Measurements from ENCODE around the gene BICDL1. TPM values are rescaled to one million over a fixed set of nuclear protein-coding genes. Genes with fewer than 3 reads are reported as not detected.
"Not testable (repeated sequence)": the region's sequence is repeated elsewhere in the genome, so short reads cannot be mapped to it uniquely, and the experiment has no call there.

The BICDL1 gene
- total RNA-seq, 1 donor from 2014 or later, result 9.0 TPM

DNA sequence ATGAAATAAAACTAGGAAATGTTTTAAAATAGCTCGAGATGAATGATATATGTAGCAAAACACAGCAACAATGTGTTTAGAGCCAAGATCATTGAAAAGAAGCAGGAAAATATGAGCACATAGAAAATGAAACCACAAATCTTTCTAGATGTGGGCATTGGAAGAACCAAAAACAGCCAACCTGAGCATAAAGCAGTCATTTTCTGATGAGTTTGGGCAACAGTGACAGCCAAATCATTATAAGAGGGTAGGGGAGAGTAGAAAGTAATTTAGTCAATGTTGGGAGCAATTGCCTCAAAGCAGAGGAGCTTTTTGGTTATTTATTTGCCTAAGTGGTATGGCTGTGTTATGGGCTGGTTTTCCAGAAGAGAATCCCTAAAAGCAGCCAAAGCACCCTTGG, 8.8 kb upstream of the BICDL1 start:
- no peak for DNase-seq
- H3K27me3 ChIP-seq (ENCODE audit: low read depth), result peaks cover 28% of the 10 kb centered on the region
- H3K4me1 ChIP-seq, result no peaks in the 10 kb centered on the region
- H3K4me3 ChIP-seq, result no peak overlapping the region
- TF ChIP-seq, protein P1, sequence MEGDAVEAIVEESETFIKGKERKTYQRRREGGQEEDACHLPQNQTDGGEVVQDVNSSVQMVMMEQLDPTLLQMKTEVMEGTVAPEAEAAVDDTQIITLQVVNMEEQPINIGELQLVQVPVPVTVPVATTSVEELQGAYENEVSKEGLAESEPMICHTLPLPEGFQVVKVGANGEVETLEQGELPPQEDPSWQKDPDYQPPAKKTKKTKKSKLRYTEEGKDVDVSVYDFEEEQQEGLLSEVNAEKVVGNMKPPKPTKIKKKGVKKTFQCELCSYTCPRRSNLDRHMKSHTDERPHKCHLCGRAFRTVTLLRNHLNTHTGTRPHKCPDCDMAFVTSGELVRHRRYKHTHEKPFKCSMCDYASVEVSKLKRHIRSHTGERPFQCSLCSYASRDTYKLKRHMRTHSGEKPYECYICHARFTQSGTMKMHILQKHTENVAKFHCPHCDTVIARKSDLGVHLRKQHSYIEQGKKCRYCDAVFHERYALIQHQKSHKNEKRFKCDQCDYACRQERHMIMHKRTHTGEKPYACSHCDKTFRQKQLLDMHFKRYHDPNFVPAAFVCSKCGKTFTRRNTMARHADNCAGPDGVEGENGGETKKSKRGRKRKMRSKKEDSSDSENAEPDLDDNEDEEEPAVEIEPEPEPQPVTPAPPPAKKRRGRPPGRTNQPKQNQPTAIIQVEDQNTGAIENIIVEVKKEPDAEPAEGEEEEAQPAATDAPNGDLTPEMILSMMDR (IDR thresholded peaks at IDR 0.05), result no peak
- no peak overlapping the region for H3K27ac ChIP-seq
- H3K9me3 ChIP-seq, result no peaks in the 10 kb centered on the region
- H3K36me3 ChIP-seq, result no peaks in the 10 kb centered on the region
- intact Hi-C loops (cut with DNase I), result no loop called here
- no peak for ATAC-seq

DNA sequence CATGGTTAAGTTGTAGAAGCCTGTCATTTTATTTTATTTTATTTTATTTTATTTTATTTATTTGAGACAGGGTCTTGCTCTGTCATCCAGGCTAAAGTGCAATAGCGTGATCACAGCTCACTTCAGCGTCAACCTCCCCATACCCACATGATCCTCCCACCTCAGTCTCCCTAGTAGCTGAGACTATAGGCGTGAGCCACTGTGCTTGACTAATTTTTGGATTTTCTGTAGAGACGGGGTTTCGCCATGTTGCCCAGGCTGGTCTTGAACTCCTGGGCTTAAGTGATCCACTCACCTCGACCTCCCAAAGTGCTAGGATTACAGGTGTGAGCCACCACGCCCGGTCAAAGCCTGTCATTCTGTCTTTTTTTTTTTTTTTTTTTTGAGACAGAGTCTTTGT, 8.3 kb upstream of the BICDL1 start:
- H3K27ac ChIP-seq; H3K9me3 ChIP-seq; H3K4me3 ChIP-seq; H3K36me3 ChIP-seq; H3K4me1 ChIP-seq; ATAC-seq; intact Hi-C loops (cut with DNase I); DNase-seq: not testable (repeated sequence)
- H3K27me3 ChIP-seq (ENCODE audit: low read depth), result peaks cover 28% of the 10 kb centered on the region

GRCh38 chr12:119989361-119989730, 310 bp downstream of the BICDL1 start:
- ATAC-seq, result peak in 1 of 2 donors; percentile 2

GRCh38 chr12:119989731-119990381, 820 bp downstream of the BICDL1 start:
- H3K4me1 ChIP-seq, result peaks cover 18% of the 10 kb centered on the region
- H3K9me3 ChIP-seq, result no peaks in the 10 kb centered on the region
- no peaks in the 10 kb centered on the region for H3K36me3 ChIP-seq
- H3K27me3 ChIP-seq (ENCODE audit: low read depth), result peaks cover 29% of the 10 kb centered on the region
- peak overlapping the region; percentile 57 for H3K4me3 ChIP-seq
- TF ChIP-seq, protein P1 (IDR thresholded peaks at IDR 0.05), result no peak
- DNase-seq (peak; percentile 88), ATAC-seq (peak; percentile 68 to 83)
- no peak overlapping the region for H3K27ac ChIP-seq
- intact Hi-C loops (cut with DNase I), result no loop called here

More at GRCh38 chr12:119989361-119989730, 310 bp downstream of the BICDL1 start:
- peak overlapping the region; percentile 62 for H3K4me3 ChIP-seq
- intact Hi-C loops (cut with DNase I), result no loop called here
- TF ChIP-seq, protein P1 (IDR thresholded peaks at IDR 0.05), result no peak
- H3K36me3 ChIP-seq, result no peaks in the 10 kb centered on the region
- DNase-seq, result no peak
- H3K27ac ChIP-seq, result peak overlapping the region; percentile 60
- H3K27me3 ChIP-seq (ENCODE audit: low read depth), result peaks cover 31% of the 10 kb centered on the region
- H3K9me3 ChIP-seq, result no peaks in the 10 kb centered on the region
- peaks cover 18% of the 10 kb centered on the region for H3K4me1 ChIP-seq

GRCh38 chr12:119990382-119990874, 1.4 kb downstream of the BICDL1 start:
- no peak for ATAC-seq

More at GRCh38 chr12:119990382-119990874, 1.4 kb downstream of the BICDL1 start:
- DNase-seq, result no peak
- intact Hi-C loops (cut with DNase I), result no loop called here
- Histone ChIP-seq H3K27me3 (ENCODE audit: low read depth) (peaks cover 29% of the 10 kb centered on the region), H3K36me3 (no peaks in the 10 kb centered on the region), H3K9me3 (no peaks in the 10 kb centered on the region), H3K27ac (no peak overlapping the region), H3K4me1 (peaks cover 18% of the 10 kb centered on the region), H3K4me3 (peak overlapping the region; percentile 57)
- TF ChIP-seq, protein P1 (IDR thresholded peaks at IDR 0.05), result no peak
